HEK293 (cell line): ENCODE results near the gene DRP2.

Experiments used
- CTCF ChIA-PET: fragments of 350-600 bp; formaldehyde crosslinking; extraction: SDS; loops from one replicate; lab custom pipeline; 2021; ENCODE audit warnings: antibody characterized with exemption; lab: Yijun Ruan, JAX
- POLR2A ChIA-PET: fragments of 300-600 bp; formaldehyde crosslinking; extraction: SDS; loops from one replicate; lab custom pipeline; 2020; ENCODE audit warnings: antibody characterized with exemption, inconsistent platforms; lab: Yijun Ruan, JAX
- H3K27ac ChIP-seq: fragments of 200-500 bp; sonication (Bioruptor generic); 2 replicates; pipeline ENCODE4 v1.5.1; 2014; ENCODE audit warnings: low read depth, low read length, control low read depth, inconsistent platforms; ENCODE audit errors: extremely low read depth
- H3K36me3 ChIP-seq, 2 experiments: fragments of 200-500 bp in 1 of 2; sonication (Bioruptor generic) in 1 of 2; 1 replicate in 1 of 2; 2 replicates in 1 of 2; pipeline ENCODE4 v1.5.1; 2014 to 2017; ENCODE audit warnings: inconsistent platforms in 2 of 2, low read length in 2 of 2; ENCODE audit not compliant: control insufficient read depth in 2 of 2, insufficient read depth in 1 of 2
- H3K4me1 ChIP-seq: fragments of 200-500 bp; sonication (Bioruptor generic); 2 replicates; pipeline ENCODE4 v1.5.1; 2014; ENCODE audit warnings: mild to moderate bottlenecking, low read length, inconsistent platforms; ENCODE audit not compliant: control insufficient read depth, insufficient read depth
- H3K4me3 ChIP-seq: 2 replicates; pipeline ENCODE4 v1.5.1; 2011; ENCODE audit warnings: low read depth, mild to moderate bottlenecking, control low read depth, low read length, moderate library complexity
- H3K9me3 ChIP-seq: fragments of 200-500 bp; sonication (Bioruptor generic); 2 replicates; pipeline ENCODE4 v1.5.1; 2014; ENCODE audit warnings: low read depth, low read length, inconsistent platforms; ENCODE audit not compliant: control insufficient read depth, insufficient read depth
- EGR2 ChIP-seq: fragments of 450-650 bp; formaldehyde crosslinking; IDR thresholded peaks from 2 replicates; pipeline ENCODE4 v1.5.1; 2016; ENCODE audit warnings: low read depth, missing biosample characterization, missing genetic modification characterization
- GLIS1 ChIP-seq: fragments of 450-650 bp; formaldehyde crosslinking; IDR thresholded peaks from 2 replicates; pipeline ENCODE4 v1.5.1; 2016; ENCODE audit warnings: missing biosample characterization, missing genetic modification characterization
- MZF1 ChIP-seq: fragments of 450-650 bp; formaldehyde crosslinking; IDR thresholded peaks from 2 replicates; pipeline ENCODE4 v1.5.1; 2017; ENCODE audit warnings: missing biosample characterization, missing genetic modification characterization, borderline replicate concordance
- SCRT2 ChIP-seq: fragments of 450-650 bp; formaldehyde crosslinking; IDR thresholded peaks from 2 replicates; pipeline ENCODE4 v1.5.1; 2016; ENCODE audit warnings: missing biosample characterization, missing genetic modification characterization
- ZFP41 ChIP-seq: fragments of 450-650 bp; formaldehyde crosslinking; IDR thresholded peaks from 2 replicates; pipeline ENCODE4 v1.5.1; 2016; ENCODE audit warnings: missing biosample characterization, missing genetic modification characterization, borderline replicate concordance
- ZNF140 ChIP-seq: fragments of 450-650 bp; formaldehyde crosslinking; IDR thresholded peaks from 2 replicates; pipeline ENCODE4 v1.5.1; 2016; ENCODE audit warnings: missing biosample characterization, missing genetic modification characterization
- ZNF169 ChIP-seq: fragments of 450-650 bp; formaldehyde crosslinking; IDR thresholded peaks from 2 replicates; pipeline ENCODE4 v1.5.1; 2016; ENCODE audit warnings: missing biosample characterization, missing genetic modification characterization
- ZNF221 ChIP-seq: fragments of 450-650 bp; formaldehyde crosslinking; IDR thresholded peaks from 2 replicates; pipeline ENCODE4 v1.5.1; 2017; ENCODE audit warnings: missing biosample characterization, missing genetic modification characterization, borderline replicate concordance
- ZNF280C ChIP-seq: fragments of 450-650 bp; formaldehyde crosslinking; IDR thresholded peaks from 2 replicates; pipeline ENCODE4 v1.5.1; 2016; ENCODE audit warnings: missing biosample characterization, missing genetic modification characterization
- ZNF366 ChIP-seq: fragments of 450-650 bp; formaldehyde crosslinking; conservative IDR thresholded peaks from 2 replicates; pipeline ENCODE4 v1.5.1; 2016; ENCODE audit warnings: missing biosample characterization, missing genetic modification characterization
- ZNF37A ChIP-seq: fragments of 450-650 bp; IDR thresholded peaks from 2 replicates; pipeline ENCODE4 v1.5.1; 2018; ENCODE audit warnings: missing biosample characterization, missing genetic modification characterization
- ZNF610 ChIP-seq: fragments of 450-650 bp; formaldehyde crosslinking; IDR thresholded peaks from 2 replicates; pipeline ENCODE4 v1.5.1; 2016; ENCODE audit warnings: missing biosample characterization, missing genetic modification characterization, borderline replicate concordance
- ZNF626 ChIP-seq: fragments of 450-650 bp; sonication (Bioruptor Pico); formaldehyde crosslinking; IDR thresholded peaks from 2 replicates; pipeline ENCODE4 v1.5.1; 2018; ENCODE audit warnings: missing biosample characterization, missing genetic modification characterization, inconsistent platforms
- ZNF645 ChIP-seq: fragments of 450-650 bp; formaldehyde crosslinking; IDR thresholded peaks from 2 replicates; pipeline ENCODE4; 2016; ENCODE audit warnings: missing biosample characterization, missing genetic modification characterization
- ZNF677 ChIP-seq: fragments of 450-650 bp; IDR thresholded peaks from 2 replicates; pipeline ENCODE4 v1.5.0; 2018; ENCODE audit warnings: missing biosample characterization, mild to moderate bottlenecking, missing genetic modification characterization, moderate library complexity
- ZNF701 ChIP-seq: fragments of 450-650 bp; formaldehyde crosslinking; IDR thresholded peaks from 2 replicates; pipeline ENCODE4 v1.5.1; 2016; ENCODE audit warnings: missing biosample characterization, missing genetic modification characterization
- ZNF76 ChIP-seq: fragments of 450-650 bp; formaldehyde crosslinking; IDR thresholded peaks from 2 replicates; pipeline ENCODE4; 2016; ENCODE audit warnings: low read depth, missing biosample characterization, missing genetic modification characterization, borderline replicate concordance
- ZNF837 ChIP-seq: fragments of 450-650 bp; formaldehyde crosslinking; IDR thresholded peaks from 2 replicates; pipeline ENCODE4 v1.5.1; 2016; ENCODE audit warnings: missing biosample characterization, missing genetic modification characterization
- ZSCAN18 ChIP-seq: fragments of 450-650 bp; formaldehyde crosslinking; IDR thresholded peaks from 2 replicates; pipeline ENCODE4 v1.5.1; 2016; ENCODE audit warnings: missing biosample characterization, missing genetic modification characterization

Gene DRP2

GRCh38 chrX:101208152-101208905, 11.3 kb upstream of the DRP2 start:
- no peaks in the 10 kb centered on the region for H3K9me3 ChIP-seq
- CTCF ChIA-PET = interaction anchor here (0.6 kb wide), 1 partner anchor 258 kb away, joined by 4 read pairs; no protein-coding TSS in a partner anchor
- POLR2A ChIA-PET = no interaction called here

GRCh38 chrX:101210630-101211029, 9.0 kb upstream of the DRP2 start:
- POLR2A ChIA-PET = no interaction called here
- H3K4me3 ChIP-seq = no peak overlapping the region
- no peaks in the 10 kb centered on the region for H3K4me1 ChIP-seq
- no peak for TF ChIP-seq ZNF701 (tag by site-specific recombination)
- no peak for TF ChIP-seq ZNF169 (tag by site-specific recombination)
- no peak for TF ChIP-seq MZF1 (tag by site-specific recombination)
- TF ChIP-seq GLIS1 (tag by site-specific recombination) = no peak
- no peak for TF ChIP-seq ZNF37A (tag by site-specific recombination)
- TF ChIP-seq ZNF610 (tag by site-specific recombination) = no peak
- no peak for TF ChIP-seq ZFP41 (tag by site-specific recombination)
- TF ChIP-seq ZNF76 = no peak
- no peak for TF ChIP-seq ZNF677 (tag by site-specific recombination)
- TF ChIP-seq ZNF221 (tag by site-specific recombination) = no peak
- TF ChIP-seq ZSCAN18 (tag by site-specific recombination) = no peak
- TF ChIP-seq ZNF837 (tag by site-specific recombination) = no peak
- no peak for TF ChIP-seq SCRT2
- TF ChIP-seq ZNF626 (tag by site-specific recombination) = no peak
- TF ChIP-seq ZNF366 (tag by site-specific recombination) = no peak
- TF ChIP-seq, all 188 proteins: peak for 0
- Histone ChIP-seq H3K27ac (no peak overlapping the region), H3K36me3 (no peaks in the 10 kb centered on the region), H3K9me3 (no peaks in the 10 kb centered on the region)
- CTCF ChIA-PET = no interaction called here

More at GRCh38 chrX:101208152-101208905, 11.3 kb upstream of the DRP2 start:
- Histone ChIP-seq H3K27ac (no peak overlapping the region), H3K36me3 (no peaks in the 10 kb centered on the region), H3K4me1 (no peaks in the 10 kb centered on the region), H3K4me3 (no peak overlapping the region)
- TF ChIP-seq ZNF140 (tag by site-specific recombination) = no peak
- TF ChIP-seq EGR2 = peak; percentile 27; the same call in 1 of the 2 replicates
- no peak for TF ChIP-seq ZNF645 (tag by site-specific recombination)

GRCh38 chrX:101217689-101218088, 1.9 kb upstream of the DRP2 start:
- Histone ChIP-seq H3K36me3 (no peaks in the 10 kb centered on the region), H3K4me1 (no peaks in the 10 kb centered on the region), H3K27ac (no peak overlapping the region), H3K9me3 (no peaks in the 10 kb centered on the region), H3K4me3 (no peak overlapping the region)
- ChIA-PET POLR2A (no interaction called here), CTCF (interaction anchor here (0.5 kb wide), 1 partner anchor 135 kb away, joined by 3 read pairs; no protein-coding TSS in a partner anchor)
- TF ChIP-seq ZNF280C (tag by site-specific recombination) = no peak
- TF ChIP-seq ZNF610 (tag by site-specific recombination) = no peak
